Colonic mucosa (tissue), 4 donors: ENCODE results near the gene KIAA2012. TPM values are rescaled to one million over a fixed set of nuclear protein-coding genes. Genes with fewer than 3 reads are reported as not detected.

Experiments used
- DNase-seq: peaks from one replicate; pipeline ENCODE4 v3.0.0-alpha.2; 2020
- H3K27ac ChIP-seq: fragments of 200-600 bp; one replicate; pipeline ENCODE4 v1.8.0; 2021
- H3K27me3 ChIP-seq: fragments of 200-600 bp; one replicate; pipeline ENCODE4 v1.8.0; 2021
- H3K36me3 ChIP-seq: fragments of 200-600 bp; one replicate; pipeline ENCODE4 v1.8.0; 2021
- H3K4me1 ChIP-seq: fragments of 200-600 bp; one replicate; pipeline ENCODE4 v1.8.0; 2021; ENCODE audit warnings: mild to moderate bottlenecking
- H3K4me3 ChIP-seq: fragments of 200-600 bp; one replicate; pipeline ENCODE4 v1.8.0; 2021
- H3K9ac ChIP-seq, 2 donors: one replicate each; pipeline ENCODE4 v1.7.0; 2013; ENCODE audit warnings: control low read depth in 2 of 2, low read depth in 2 of 2, low read length in 2 of 2
- H3K9me3 ChIP-seq: fragments of 200-600 bp; one replicate; pipeline ENCODE4 v1.8.0; 2021
- intact Hi-C: fragments of 100-400 bp; cut with DNase I; formaldehyde crosslinking; loops from one replicate; pipeline ENCODE4 v1.14.1; 2022
- total RNA-seq, 2 donors: library from RNA; stranded (reverse); fragmentation: NEBNext Ultra II Directional in 1 of 2; extraction: Animal tissue kit (Norgen Biotek cat#: 25700) in 1 of 2; gene quantifications; one replicate each; pipeline ENCODE4 v1.2.1, GENCODE V29; 2021
- TF ChIP-seq, protein P1 (sequence below): fragments of 200-600 bp; IDR thresholded peaks from one replicate; pipeline ENCODE4 v1.8.0; 2022; ENCODE audit warnings: antibody characterized with exemption, mild to moderate bottlenecking
- donor health status: healthy.
- donor health status: DM: no; HTN: no; CAD: no.
- donor health status: DM: no; HTN: no; CAD: no.

KIAA2012 gene
- total RNA-seq, 2 donors from 2014 or later: not detected

GRCh38 chr2:202152104-202152715 lies 79.2 kb downstream of the KIAA2012 start:
- Histone ChIP-seq H3K9ac (no peak overlapping the region), H3K27me3 (no peaks in the 10 kb centered on the region), H3K9me3 (no peaks in the 10 kb centered on the region), H3K36me3 (no peaks in the 10 kb centered on the region), H3K4me3 (no peak overlapping the region), H3K27ac (no peak overlapping the region), H3K4me1 (no peaks in the 10 kb centered on the region)
- intact Hi-C loops: no loop called here
- DNase-seq: no peak
- TF ChIP-seq, protein P1, sequence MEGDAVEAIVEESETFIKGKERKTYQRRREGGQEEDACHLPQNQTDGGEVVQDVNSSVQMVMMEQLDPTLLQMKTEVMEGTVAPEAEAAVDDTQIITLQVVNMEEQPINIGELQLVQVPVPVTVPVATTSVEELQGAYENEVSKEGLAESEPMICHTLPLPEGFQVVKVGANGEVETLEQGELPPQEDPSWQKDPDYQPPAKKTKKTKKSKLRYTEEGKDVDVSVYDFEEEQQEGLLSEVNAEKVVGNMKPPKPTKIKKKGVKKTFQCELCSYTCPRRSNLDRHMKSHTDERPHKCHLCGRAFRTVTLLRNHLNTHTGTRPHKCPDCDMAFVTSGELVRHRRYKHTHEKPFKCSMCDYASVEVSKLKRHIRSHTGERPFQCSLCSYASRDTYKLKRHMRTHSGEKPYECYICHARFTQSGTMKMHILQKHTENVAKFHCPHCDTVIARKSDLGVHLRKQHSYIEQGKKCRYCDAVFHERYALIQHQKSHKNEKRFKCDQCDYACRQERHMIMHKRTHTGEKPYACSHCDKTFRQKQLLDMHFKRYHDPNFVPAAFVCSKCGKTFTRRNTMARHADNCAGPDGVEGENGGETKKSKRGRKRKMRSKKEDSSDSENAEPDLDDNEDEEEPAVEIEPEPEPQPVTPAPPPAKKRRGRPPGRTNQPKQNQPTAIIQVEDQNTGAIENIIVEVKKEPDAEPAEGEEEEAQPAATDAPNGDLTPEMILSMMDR: no peak

DNA sequence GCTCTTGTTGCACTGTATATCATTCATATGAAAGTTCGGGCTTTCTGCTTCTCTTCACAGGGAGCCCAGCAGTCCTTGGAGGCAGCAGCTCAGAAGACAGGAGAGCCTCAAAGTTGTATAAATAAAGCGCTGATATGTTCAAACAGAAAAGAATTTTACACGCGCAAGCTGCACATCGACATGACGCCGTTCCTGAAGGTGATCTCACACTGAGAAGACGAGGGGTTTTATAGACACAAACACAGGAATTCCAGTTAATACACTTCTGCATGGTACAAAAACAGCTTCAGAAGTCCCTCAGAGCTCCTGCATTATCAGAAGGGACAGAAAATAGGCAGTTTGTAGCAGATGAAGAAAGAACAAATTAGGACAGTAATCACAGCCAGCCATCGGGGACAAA lies 81.6 kb downstream of the KIAA2012 start:
- no peaks in the 10 kb centered on the region for H3K9me3 ChIP-seq
- no peak overlapping the region for H3K4me3 ChIP-seq
- H3K9ac ChIP-seq: no peak overlapping the region
- H3K36me3 ChIP-seq: no peaks in the 10 kb centered on the region
- H3K27me3 ChIP-seq: no peaks in the 10 kb centered on the region
- H3K4me1 ChIP-seq: no peaks in the 10 kb centered on the region
- DNase-seq: no peak
- H3K27ac ChIP-seq: no peak overlapping the region
- TF ChIP-seq, protein P1: no peak
- intact Hi-C loops: no loop called here

- TF ChIP-seq, protein P1: no peak
- H3K9me3 ChIP-seq: no peaks in the 10 kb centered on the region
- no peak overlapping the region for H3K4me3 ChIP-seq
- no peaks in the 10 kb centered on the region for H3K4me1 ChIP-seq
- DNase-seq: no peak
- no peak overlapping the region for H3K27ac ChIP-seq
- H3K9ac ChIP-seq: no peak overlapping the region
- H3K27me3 ChIP-seq: no peaks in the 10 kb centered on the region
- no peaks in the 10 kb centered on the region for H3K36me3 ChIP-seq
- intact Hi-C loops: no loop called here
Observed at GRCh38 chr2:202157211-202157990, 84.3 kb downstream of the KIAA2012 start.

DNA sequence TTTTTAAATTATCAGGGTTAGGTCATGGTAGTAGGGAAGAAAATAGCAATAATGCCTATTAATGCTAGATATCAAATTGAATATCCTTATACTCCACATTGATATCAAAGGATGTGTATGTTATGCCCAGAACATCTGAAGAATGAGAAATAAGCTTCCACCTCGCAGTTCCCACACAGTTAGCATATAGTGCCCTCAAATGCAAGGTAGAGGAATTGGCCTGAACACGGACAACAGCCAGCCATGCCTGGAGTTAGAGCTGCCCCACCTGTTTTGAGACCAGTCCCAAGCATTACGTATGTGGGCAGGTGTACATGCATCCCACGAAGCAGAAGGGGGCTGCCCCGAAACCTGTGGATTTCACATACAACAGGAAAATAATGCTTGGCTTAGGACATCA lies 85.7 kb downstream of the KIAA2012 start:
- Histone ChIP-seq H3K27me3 (no peaks in the 10 kb centered on the region), H3K9ac (no peak overlapping the region), H3K36me3 (no peaks in the 10 kb centered on the region), H3K4me3 (no peak overlapping the region), H3K27ac (no peak overlapping the region), H3K4me1 (no peaks in the 10 kb centered on the region), H3K9me3 (no peaks in the 10 kb centered on the region)
- intact Hi-C loops: no loop called here
- TF ChIP-seq, protein P1: no peak
- no peak for DNase-seq

- TF ChIP-seq, protein P1: no peak
- Histone ChIP-seq H3K4me3 (no peak overlapping the region), H3K27ac (no peak overlapping the region)
Observed at GRCh38 chr2:202161151-202161835, 88.2 kb downstream of the KIAA2012 start.

More at GRCh38 chr2:202161151-202161835, 88.2 kb downstream of the KIAA2012 start:
- Histone ChIP-seq H3K9me3 (no peaks in the 10 kb centered on the region), H3K4me1 (no peaks in the 10 kb centered on the region), H3K9ac (no peak overlapping the region), H3K36me3 (no peaks in the 10 kb centered on the region), H3K27me3 (no peaks in the 10 kb centered on the region)
- DNase-seq: no peak
- intact Hi-C loops: no loop called here
